NCI-H1417 (cell line): ENCODE data around the gene OR2S2.
A peak's percentile ranks its signal among the peaks of the same experiment; 100 is the strongest.
"Not testable (repeated sequence)": the region's sequence is repeated elsewhere in the genome, so short reads cannot be mapped to it uniquely, and the experiment has no call there.

Experiments used
- DNase-seq, 3 experiments: peaks; one replicate each; lab custom pipeline; 2025; lab: John Stamatoyannopoulos, UW

Gene OR2S2

DNA sequence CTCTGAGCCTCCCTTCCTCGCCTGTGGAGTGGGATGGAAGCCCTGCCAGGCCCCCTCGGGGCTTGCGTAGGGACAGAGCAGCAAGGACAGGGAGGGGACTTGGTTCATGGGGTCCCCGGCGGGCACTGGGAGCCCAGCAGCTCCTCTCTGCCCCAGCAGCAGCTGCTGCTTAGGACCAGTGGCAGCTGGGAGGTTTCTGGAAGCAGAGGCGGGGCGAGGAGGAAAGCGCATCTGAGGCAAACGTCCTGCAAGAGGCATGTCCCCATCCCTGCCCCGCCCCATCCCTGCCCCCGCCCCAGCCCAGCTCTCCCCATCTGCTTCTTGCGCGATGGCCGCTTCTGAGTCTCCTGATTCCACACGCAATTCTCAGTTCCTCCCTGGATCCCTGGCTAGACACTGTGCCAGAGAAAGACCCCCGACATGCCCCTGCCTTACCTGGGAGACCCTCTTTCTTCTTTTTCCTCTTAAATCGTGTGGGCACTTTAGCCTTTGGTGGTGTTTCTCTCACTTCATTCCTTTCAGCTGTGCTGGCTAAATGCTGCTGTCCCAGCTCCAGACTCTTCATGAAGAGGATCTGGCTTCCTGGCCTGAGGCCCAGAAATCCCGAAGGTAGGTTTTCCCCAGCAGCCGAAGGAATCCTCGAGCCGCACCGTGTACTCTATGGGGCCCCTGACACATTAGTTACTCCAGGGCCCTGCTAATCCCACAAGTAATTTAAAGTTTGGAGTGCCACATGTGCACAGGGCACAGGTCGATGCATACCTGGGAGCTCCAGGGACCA lies 4.4 kb upstream of the OR2S2 start:
- no peak for DNase-seq

DNA sequence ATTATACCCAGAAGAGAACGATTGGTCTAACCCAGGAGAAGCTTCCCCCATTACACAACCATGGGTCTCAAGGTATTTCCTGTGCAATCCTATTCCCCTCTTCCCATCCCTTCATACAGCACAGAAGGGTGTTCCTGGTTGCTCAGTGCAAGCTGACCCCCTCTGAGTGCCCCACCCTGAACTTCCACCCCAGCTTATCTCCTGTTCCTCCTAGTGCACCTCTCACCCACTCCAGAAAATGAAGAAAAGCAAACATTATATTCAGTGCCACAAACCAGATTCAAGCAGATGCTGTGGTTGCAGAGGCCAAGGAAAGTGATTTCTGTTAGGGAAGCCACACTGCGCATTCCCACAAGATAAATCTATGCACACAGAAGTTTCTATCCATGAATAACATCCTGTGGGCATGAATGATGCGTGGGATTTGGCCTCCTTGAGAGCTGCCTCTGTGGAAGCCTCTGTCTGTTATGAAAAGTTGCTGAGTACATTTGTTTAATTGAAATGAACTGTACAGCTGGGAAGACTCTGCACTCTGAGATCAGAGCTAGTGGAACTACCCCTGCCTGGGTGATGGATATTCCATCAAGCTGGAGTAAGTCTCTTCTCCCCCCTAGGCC lies 2.2 kb upstream of the OR2S2 start:
- no peak for DNase-seq

DNA sequence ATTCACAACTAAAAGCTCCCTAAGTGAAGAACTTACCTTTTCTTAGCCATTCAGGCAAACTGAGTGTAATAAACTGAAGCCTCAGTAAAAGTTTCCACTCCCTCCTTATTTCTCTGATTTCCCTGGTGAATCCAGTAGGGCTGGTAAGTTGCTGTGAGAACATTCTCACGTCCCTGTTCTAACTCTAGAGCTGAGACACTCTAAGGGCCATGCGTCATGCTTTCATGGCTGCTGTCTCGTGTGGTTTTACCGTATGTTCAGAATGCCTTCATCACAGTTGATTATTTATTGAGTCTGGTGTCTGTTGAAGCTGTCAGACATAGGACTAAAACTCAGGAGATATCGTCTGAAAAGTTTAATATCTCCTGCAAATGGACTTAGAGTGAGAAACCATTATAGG lies 1.3 kb downstream of the OR2S2 start:
- DNase-seq: no peak

DNA sequence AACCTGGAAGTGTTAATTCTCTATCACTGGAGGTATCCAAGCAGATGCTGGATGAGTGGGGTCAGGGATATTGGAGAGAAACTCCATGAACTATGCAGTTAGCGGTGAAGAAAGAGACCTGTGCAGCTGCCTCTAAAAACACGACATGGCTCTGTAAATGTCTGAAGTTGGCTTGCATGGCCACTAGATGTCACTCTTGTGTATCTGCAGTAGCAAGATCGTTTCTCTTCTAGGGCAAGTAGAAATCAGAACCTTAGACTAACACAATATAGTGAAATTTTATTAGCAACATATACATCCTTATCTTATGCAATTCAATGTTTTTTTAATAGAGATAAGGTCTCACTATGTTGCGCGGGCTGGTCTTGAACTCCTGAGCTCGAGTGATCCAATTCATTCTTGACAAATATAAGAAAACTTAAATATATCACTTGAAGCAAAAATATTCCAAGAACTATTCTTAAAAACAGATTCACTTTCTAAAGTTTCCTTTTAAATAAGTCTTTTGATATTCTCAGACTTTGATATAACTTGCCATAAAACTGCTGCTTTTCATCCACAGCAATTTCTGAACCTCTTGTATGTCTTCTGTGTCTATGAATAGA lies 2.9 kb downstream of the OR2S2 start:
- DNase-seq: peak; percentile 13 to 74 (median 64)

DNA sequence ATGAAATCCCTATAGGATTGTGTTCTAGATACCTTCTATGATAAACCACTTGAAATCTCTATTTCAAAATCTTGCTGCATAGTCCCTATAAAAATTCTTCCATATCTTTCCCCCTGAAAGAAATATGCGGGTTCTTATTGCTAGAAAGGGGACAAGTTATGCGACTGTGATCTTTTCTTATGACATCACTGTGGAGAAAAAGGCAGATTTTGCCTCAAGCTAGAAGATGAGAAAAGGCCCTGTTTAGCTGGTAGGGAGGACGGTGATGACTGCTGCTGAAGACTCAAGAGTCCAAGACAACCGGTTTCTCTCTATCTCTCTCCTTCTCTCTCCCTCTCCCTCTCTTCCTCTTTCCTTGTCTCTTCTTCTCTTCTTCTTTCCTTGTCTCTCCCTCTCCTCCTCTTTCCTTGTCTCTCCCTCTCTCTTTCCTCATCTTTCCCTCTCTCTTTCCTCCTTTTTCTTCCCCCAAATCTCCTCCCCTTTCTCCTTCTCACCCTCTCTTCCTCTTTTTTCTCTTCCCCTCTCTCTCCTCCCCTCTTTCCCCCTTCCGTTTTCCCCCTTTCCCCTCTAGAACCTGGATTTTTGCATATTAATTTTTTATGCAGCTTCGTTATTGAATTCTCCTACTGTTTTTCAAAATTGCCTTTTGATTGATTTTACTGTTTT lies 5.3 kb downstream of the OR2S2 start:
- no peak for DNase-seq

DNA sequence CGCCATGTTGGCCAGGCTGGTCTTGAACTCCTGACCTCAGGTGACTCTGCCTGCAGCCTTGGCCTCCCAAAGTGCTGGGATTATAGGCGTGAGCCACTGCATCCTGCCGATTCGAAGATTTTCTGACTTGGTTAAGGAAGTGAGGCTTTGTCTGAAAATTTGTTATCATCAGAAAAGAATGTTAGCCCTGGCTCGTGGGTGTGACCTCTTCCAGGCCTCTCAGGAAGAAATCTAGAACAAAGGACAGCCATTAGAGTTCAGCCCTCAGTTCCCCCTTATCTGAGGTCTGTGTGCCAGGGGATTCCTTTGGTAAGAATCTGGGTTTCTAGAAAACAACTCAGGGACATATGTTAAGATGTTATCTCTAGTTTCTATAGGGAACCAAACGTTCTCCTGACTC lies 6.2 kb downstream of the OR2S2 start:
- no peak for DNase-seq

DNA sequence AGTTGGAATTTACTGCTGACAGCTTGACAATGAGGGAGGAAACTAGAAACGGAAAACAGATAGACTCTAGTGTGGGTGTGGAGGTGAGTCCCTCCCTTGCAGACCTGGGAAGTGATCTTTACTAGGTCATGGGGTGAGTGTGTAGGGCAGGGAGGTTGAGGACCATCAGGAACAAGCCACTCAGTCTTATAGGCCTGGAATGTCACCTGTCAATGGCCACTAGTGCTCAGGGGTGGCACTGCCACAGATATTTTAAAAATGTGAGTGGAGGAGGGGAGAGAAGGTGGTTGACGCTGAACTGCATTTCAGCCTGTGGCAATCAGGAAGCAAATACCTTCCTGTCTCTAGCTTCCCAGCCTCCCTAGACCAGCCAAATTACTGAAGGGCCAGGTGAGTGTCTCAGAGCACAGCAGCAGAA lies 9.0 kb downstream of the OR2S2 start:
- no peak for DNase-seq

DNA sequence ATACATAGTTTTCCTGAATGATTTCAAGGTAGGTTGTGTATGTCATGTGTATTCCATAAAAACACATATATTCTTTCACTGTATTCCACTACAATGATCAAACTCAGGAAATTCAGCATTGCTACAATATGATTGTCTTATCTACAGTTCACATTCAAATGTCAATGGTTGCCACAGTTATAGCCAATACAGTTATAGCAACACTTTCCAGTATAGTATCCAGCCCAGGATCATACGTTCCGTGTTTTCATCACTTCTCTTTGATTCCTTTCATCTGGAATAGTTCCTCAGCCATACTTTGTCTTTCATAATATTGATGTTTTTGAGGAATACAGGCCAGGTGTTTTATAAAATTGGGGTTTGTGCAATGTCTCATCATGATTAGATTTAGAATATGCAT lies 9.5 kb downstream of the OR2S2 start:
- no peak for DNase-seq

DNA sequence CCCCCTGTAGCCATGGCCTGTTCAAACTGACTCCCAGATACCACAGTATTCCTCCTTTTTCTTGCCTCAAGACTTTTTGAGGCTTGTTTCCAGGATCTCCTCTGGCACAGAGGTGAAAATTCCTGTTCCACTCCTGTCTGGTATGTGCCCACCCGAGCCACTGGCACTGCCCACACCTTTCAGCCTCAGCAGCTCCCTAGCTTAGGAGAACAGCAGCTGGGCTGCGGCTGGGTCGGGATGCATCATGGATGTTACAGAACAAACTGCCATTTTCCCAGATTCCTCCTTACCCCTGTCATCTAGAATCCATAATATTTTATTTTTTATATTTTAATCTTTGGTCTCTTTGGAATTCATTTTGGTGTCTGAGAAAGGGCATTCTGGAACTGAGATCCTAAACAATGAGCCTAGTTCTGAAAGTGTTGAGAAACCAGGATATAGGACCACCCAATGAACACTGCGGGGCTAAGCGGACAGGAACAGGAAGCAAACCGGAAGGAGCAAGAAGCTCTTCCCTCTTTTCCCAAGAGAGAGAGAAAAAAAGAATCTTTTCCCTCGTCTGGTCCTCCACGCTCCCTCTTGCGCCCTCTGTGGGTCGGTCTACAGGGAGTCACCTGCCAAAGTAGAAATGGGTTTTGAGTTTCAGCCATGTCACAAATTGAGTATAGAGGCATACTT lies 12.5 kb downstream of the OR2S2 start:
- DNase-seq: peak; percentile 7 to 61 (median 54)

DNA sequence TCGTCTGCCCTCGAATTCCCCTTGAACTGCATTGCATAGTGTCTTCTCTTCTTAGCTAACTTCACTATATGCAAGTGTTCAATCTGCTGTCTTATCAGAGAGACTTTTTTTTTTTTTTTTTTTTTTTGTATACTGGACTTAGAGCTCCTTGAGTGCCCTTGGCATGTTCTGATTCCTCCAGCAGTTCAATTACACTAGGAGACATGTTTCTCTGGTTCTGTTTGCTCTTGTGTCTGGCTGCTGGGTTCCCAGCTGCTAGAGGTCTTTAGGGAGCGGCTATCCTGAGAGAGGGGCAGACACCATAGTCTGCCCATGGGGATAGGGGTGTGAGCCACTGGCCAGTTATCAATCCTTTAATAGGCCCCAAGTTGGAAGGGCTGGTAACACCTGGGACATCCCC lies 13.1 kb downstream of the OR2S2 start:
- DNase-seq: no peak

DNA sequence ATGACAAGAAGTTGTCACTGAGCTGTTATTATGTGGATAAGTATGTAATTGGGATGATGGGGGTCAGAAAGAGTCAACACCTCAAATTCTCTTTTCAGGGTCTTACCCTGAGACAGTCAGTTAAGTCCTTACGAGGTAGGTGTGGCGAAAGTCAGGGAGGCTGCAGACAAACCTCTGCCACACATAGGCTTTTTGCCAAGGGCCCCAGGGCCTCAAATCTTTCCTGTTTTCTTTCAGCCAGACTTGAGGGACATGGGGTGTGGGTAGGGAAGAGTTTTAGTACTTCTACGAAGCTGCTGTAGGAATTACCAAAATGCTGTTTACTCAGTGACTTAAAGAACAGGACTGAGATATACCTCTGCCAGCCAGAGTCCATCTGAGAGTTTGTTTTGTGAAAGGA lies 13.8 kb downstream of the OR2S2 start:
- no peak for DNase-seq

DNA sequence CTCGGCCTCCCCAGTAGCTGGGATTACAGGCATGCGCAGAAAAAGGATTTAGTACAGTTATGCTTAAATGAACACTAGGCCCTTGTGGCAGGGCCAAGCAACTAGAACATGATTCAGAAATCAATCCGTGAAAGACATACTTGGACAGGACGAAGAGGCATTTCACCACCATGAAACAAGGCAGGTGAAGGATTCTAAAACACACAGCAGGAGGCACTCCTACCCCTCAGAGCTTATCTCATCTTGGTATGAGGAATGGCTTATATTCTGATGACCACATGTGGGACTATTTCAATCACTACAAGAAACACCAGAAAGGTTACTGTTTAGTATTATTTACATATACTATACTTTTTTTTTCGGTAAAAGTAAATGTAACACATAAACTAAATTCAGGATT lies 15.7 kb downstream of the OR2S2 start:
- DNase-seq: no peak

DNA sequence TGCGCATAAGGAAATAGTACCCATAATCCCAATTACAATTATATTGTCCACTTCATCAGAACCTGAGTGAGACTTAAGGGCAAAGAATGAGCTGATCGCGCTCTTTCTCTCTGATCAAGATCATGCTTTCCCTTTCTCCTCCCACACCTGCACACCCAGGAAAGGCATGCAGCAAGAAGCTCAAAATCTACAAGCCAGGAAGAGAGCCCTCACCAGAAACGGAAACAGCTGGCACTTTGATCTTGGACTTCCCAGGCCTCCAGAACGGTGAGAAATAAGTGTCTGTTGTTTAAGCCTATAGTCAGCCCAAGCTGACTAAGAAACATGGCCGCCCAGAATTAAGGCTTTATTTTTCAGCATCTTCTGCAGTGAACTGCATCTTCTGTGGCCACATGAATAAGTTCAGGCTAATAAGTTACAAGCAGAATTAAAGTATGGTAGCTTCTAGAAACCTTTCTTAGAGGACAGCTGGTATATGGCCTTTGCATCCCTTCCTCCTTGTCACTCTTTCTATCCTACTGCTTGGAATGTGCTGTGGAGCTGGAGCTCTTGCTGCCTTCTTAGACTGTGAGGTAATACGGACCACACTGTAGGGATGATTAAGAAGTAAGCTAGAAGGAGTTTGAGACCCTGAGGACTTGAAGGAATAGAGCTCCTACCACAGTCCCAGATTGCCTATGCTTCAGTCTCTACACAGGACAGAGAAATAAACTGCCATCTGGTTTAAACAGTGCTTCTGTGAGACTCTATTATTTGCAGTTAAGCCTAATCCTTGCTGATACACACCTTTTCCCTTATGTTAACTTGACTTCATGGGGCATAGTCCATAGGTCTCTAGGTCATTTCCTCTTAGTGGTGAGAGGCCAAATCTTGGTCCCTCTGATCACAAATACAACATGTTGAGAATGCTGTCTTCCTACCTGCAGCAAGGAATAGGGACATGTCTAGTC lies 17.2 kb downstream of the OR2S2 start:
- DNase-seq: no peak

DNA sequence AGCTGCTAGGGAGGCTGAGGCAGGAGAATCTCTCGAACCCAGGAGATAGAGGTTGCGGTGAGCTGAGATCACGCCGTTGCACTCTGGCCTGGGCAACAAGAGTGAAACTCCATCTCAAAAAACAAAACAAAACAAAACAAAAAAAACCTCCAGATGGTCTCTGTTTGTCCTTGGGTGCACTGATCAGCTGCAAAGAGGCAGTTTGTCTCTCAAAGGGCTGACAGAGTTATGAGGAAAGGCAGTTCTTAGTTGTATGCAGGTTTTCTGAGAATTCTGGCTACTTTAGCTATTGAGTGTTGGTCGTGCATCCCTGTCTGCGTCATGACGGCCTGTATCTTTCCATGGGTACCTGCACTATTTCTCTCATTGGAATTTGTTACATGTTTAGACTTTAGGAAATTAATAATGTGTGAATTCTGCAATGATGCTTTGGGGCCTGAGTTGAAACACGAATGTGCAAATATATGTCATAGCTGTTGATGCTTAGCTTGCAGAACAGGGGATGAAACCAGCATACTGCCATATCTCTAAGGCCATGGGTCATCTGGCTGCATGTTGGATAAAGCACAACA lies 18.2 kb downstream of the OR2S2 start:
- no peak for DNase-seq

DNA sequence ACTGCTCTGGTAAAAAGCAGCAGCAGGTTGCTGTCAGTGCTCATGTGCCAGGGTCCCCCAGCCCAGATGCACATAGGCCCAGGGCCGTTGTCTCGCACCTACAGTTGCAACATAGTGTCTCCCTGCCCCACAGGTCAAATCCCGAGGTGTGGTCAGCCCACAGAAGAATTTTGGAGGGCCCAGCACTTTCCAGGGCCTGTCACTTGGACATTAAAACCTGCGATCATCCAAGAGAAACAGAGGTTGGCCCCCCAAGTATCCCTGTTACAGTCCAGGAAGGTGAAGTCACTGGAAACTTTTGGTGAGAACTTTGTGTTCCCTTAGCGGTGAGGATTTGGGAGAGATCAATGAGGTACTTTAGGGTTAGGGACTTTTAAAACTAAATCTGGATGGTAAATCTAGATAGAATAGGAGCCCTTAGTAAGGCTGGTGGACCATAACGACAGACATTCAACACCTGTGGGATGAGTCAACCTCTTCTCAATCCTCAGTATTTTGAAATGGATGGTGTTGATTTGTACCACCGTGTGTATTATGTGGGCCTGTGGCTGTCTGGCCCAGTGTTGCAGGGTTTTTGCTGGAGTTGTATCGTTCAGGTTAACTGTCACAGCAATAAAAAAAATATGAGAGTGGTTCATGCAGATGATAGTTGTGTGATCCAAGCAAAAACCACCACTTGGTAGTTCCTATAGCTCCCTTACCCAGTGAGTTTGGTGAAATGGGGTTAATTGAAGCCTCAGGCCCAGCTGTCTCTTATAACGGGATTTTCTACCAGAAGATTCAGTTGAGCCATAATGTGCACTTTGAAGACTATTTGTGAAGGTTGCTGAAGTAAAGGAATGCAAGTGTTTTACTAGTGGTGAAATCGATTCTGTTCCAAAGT lies 19.2 kb downstream of the OR2S2 start:
- DNase-seq: no peak

DNA sequence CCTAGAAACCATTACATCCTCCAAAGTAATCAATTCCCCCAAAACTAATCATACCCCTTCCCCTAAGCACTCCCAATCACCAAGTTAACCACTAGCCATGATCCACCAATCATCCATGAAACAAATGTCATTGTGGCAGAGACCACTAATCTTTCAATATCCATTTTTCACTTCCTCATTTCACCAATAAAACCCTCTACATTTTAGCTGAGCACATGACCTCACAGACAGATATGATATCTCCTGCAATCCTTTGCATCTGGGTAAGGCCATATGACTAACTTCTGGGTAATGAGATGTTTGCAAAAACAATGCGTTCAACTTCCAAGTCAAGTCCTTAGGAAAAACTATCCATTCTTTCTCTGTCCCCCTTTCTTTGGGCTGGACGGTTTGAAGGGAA lies 20.7 kb downstream of the OR2S2 start:
- DNase-seq: no peak

DNA sequence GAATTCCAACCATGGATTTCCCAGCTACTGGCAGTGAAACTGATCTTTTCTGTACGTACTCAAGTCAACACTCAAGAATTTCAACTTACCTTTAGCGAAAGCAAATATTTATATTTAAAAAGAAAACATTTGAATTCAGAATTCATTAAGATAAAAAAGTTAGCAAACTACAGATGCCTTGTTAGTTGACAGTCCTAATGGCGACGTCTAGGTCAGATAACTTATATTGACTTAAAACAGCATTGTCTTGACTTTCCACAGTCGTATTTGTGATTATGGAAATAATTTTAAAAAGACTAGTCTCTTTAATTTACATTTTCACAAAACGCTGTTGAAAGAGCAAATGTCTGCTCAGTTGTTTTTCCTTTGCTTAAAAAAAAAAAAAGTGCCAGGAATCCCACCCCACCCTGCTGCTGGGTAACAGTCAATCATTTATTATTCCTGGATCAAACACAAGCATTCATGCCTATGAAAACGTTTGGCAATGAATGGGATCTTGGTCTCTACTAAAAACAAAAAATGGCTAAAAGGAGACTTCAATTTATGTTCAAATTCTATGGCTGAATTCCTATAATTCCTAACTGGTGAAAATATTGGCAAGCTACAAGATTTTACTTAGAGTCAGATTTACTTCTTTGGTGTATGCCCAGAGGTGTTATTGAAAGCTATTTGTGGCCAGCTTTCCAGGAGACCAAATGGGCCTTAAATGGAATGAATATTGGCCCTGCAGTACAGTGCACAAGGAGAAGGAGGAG lies 22.0 kb downstream of the OR2S2 start:
- no peak for DNase-seq

DNA sequence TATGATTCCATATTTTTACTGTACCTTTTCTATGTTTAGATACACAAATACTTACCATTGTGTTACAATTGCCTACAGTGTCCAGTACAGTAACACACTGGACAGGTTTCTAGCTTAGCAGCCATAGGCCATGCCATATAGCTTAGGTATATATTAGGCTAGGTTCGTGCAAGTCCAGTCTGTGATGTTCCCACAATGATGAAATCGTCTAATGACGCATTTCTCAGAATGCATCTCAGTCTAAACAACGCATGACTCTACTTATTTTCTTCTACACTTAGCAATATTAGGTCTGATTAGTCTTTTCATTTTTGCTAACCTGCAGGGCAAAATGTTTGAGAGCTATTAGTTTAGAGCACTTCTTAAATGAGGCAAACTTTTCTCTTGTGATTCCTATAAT lies 22.7 kb downstream of the OR2S2 start:
- DNase-seq: no peak

DNA sequence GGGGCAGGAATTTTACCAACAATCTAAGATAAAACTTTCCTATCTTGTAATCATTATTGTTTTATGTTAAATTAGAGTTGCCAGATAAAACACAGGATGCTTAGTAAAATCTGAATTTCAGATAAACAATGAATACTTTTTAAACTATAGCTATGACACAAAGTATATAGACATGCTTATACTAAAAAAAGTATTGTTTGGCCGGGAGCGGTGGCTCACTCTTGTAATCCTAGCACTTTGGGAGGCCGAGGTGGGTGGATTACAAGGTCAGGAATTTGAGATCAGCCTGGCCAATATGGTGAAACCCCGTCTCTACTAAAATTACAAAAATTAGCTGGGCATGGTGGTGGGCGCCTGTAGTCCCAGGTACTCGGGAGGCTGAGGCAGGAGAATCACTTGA lies 23.9 kb downstream of the OR2S2 start:
- not testable (repeated sequence) for DNase-seq
